ENCODE results near the gene GMPR2.

The GMPR2 gene

DNA sequence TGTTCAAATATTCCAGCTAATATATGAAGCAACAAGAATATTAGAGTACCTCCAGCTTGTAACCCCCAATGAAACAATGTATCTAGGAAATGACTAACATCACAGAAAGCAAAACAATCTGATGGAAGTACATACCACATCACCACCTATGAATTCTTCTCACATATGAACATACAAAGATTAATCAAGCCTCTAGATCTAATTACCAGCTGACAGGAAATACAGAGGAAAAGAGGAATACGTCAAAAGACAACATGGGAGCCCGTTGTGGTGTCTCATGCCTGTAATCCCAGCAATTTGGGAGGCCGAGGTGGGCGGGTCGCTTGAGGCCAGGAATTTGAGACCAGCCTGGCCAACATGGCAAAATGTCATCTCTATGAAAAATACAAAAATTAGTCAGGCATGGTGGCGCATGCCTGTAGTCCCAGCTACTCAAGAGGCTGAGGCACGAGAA, 8.1 kb upstream of the GMPR2 start:
- Histone ChIP-seq H4K8ac (ENCODE audit: low read length) (no peak overlapping the region), H3K27ac (ENCODE audit: low read length, poor library complexity, severe bottlenecking) (peak overlapping the region; percentile 74), H3K4me2 (ENCODE audit: low read length, poor library complexity, severe bottlenecking) (no peak overlapping the region), H2BK12ac (ENCODE audit: low read length in 2 of 2) (no peak overlapping the region), H3K4me3 (ENCODE audit: insufficient read depth in 1 of 2, low read depth in 1 of 2, low read length in 2 of 2) (no peak overlapping the region), H4K91ac (ENCODE audit: low read length) (no peak overlapping the region), H3K23ac (ENCODE audit: low read length in 2 of 2) (no peak overlapping the region), H2AK5ac (ENCODE audit: low read length, severe bottlenecking) (no peak overlapping the region), H3K4ac (ENCODE audit: low read depth in 1 of 2, low read length in 2 of 2) (no peak overlapping the region), H3K9ac (ENCODE audit: low read length) (peak overlapping the region; percentile 1), H2BK5ac (ENCODE audit: low read depth, low read length, poor library complexity, severe bottlenecking) (no peak overlapping the region), H3K14ac (ENCODE audit: low read length in 2 of 2) (no peak overlapping the region), H2BK15ac (ENCODE audit: low read depth, poor library complexity, severe bottlenecking) (no peak overlapping the region), H3K36me3 (ENCODE audit: control insufficient read depth in 1 of 2, insufficient read depth in 2 of 2, low read depth in 1 of 2, low read length in 2 of 2) (peaks cover 9 to 37% of the 10 kb centered on the region in 2 experiments), H3K4me1 (ENCODE audit: control insufficient read depth, insufficient read depth, low read depth, low read length) (peaks cover 5% of the 10 kb centered on the region), H3K9me3 (ENCODE audit: control insufficient read depth, low read length) (no peaks in the 10 kb centered on the region), H2AFZ (ENCODE audit: low read depth, low read length) (no peak overlapping the region), H3K79me1 (replicated peaks; ENCODE audit: low read length, poor library complexity, severe bottlenecking) (peaks cover 3% of the 10 kb centered on the region), H3K18ac (ENCODE audit: low read depth in 1 of 2, low read length in 2 of 2) (no peak overlapping the region), H3K27me3 (ENCODE audit: control insufficient read depth in 1 of 2, insufficient read depth in 1 of 2, low read length in 2 of 2) (no peaks in the 10 kb centered on the region), H2BK120ac (ENCODE audit: low read depth, low read length) (no peak overlapping the region)
- peak; percentile 40 for DNase-seq
- whole genome bisulfite sequencing = 45% methylated on average over 7 of the region's 7 CpGs

DNA sequence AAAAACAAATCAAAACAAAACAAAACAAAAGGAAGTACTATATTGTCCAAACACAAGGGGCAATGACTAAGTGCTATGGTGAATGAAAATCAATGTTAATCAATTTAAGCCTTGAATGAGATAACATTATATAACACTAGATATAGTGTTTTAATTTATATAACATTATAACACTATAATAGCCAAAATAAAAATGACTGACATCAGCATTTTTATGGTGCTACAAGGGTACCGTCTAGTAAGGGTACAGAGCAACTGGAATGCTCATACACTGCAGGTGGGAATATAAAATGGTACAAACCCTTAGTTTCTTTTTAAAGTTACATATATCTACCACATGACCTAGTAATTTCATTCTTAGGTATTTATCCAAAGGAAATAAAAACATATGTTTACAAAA, 6.3 kb upstream of the GMPR2 start:
- no peak overlapping the region for H4K91ac ChIP-seq (ENCODE audit: low read length)
- H3K4me1 ChIP-seq (ENCODE audit: control insufficient read depth, insufficient read depth, low read depth, low read length) = peaks cover 8% of the 10 kb centered on the region
- no CpG with 5 or more reads among the region's 1 CpG for WGBS
- peaks cover 9 to 38% of the 10 kb centered on the region in 2 experiments for H3K36me3 ChIP-seq (ENCODE audit: control insufficient read depth in 1 of 2, insufficient read depth in 2 of 2, low read depth in 1 of 2, low read length in 2 of 2)
- no peak overlapping the region for H3K4me2 ChIP-seq (ENCODE audit: low read length, poor library complexity, severe bottlenecking)
- no peak overlapping the region for H3K4ac ChIP-seq (ENCODE audit: low read depth in 1 of 2, low read length in 2 of 2)
- DNase-seq = no peak
- no peak overlapping the region for H3K18ac ChIP-seq (ENCODE audit: low read depth in 1 of 2, low read length in 2 of 2)
- H3K23ac ChIP-seq (ENCODE audit: low read length in 2 of 2) = no peak overlapping the region
- H3K27me3 ChIP-seq (ENCODE audit: control insufficient read depth in 1 of 2, insufficient read depth in 1 of 2, low read length in 2 of 2) = no peaks in the 10 kb centered on the region
- H2BK15ac ChIP-seq (ENCODE audit: low read depth, poor library complexity, severe bottlenecking) = no peak overlapping the region
- H2BK5ac ChIP-seq (ENCODE audit: low read depth, low read length, poor library complexity, severe bottlenecking) = no peak overlapping the region
- no peak overlapping the region for H4K8ac ChIP-seq (ENCODE audit: low read length)
- H3K27ac ChIP-seq (ENCODE audit: low read length, poor library complexity, severe bottlenecking) = no peak overlapping the region
- H3K79me1 ChIP-seq (replicated peaks; ENCODE audit: low read length, poor library complexity, severe bottlenecking) = peaks cover 3% of the 10 kb centered on the region
- no peak overlapping the region for H3K4me3 ChIP-seq (ENCODE audit: insufficient read depth in 1 of 2, low read depth in 1 of 2, low read length in 2 of 2)
- no peak overlapping the region for H3K14ac ChIP-seq (ENCODE audit: low read length in 2 of 2)
- H3K9me3 ChIP-seq (ENCODE audit: control insufficient read depth, low read length) = no peaks in the 10 kb centered on the region
- H2AK5ac ChIP-seq (ENCODE audit: low read length, severe bottlenecking) = no peak overlapping the region
- no peak overlapping the region for H2BK120ac ChIP-seq (ENCODE audit: low read depth, low read length)
- H2AFZ ChIP-seq (ENCODE audit: low read depth, low read length) = no peak overlapping the region
- H3K9ac ChIP-seq (ENCODE audit: low read length) = no peak overlapping the region
- no peak overlapping the region for H2BK12ac ChIP-seq (ENCODE audit: low read length in 2 of 2)

DNA sequence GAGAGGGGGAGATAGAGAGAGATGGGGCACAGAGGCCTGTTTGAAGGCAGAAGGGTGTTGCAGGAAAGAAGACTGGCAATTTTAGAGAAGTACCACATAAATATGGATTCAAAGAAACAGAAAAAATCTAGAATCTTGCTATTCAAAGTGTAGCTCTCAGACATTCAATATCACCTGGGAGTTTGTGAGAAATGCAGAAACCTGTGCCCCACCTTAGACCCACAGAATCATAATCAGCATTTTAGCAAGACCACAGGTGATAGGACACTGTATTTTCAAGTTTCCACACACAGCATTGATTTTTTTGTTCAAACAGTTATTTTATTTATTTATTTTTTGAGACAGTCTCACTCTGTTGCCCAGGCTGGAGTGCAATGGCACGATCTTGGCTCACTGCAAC, 3.8 kb upstream of the GMPR2 start:
- H2AK5ac ChIP-seq (ENCODE audit: low read length, severe bottlenecking) = no peak overlapping the region
- no peaks in the 10 kb centered on the region for H3K27me3 ChIP-seq (ENCODE audit: control insufficient read depth in 1 of 2, insufficient read depth in 1 of 2, low read length in 2 of 2)
- H3K4me1 ChIP-seq (ENCODE audit: control insufficient read depth, insufficient read depth, low read depth, low read length) = peaks cover 14% of the 10 kb centered on the region
- no peaks in the 10 kb centered on the region for H3K9me3 ChIP-seq (ENCODE audit: control insufficient read depth, low read length)
- H3K4me3 ChIP-seq (ENCODE audit: insufficient read depth in 1 of 2, low read depth in 1 of 2, low read length in 2 of 2) = no peak overlapping the region
- no peak overlapping the region for H4K91ac ChIP-seq (ENCODE audit: low read length)
- no peak overlapping the region for H2BK5ac ChIP-seq (ENCODE audit: low read depth, low read length, poor library complexity, severe bottlenecking)
- no peak overlapping the region for H2BK120ac ChIP-seq (ENCODE audit: low read depth, low read length)
- no peak for DNase-seq
- H3K14ac ChIP-seq (ENCODE audit: low read length in 2 of 2) = no peak overlapping the region
- no peak overlapping the region for H2BK12ac ChIP-seq (ENCODE audit: low read length in 2 of 2)
- no peak overlapping the region for H3K27ac ChIP-seq (ENCODE audit: low read length, poor library complexity, severe bottlenecking)
- peaks cover 5% of the 10 kb centered on the region for H3K79me1 ChIP-seq (replicated peaks; ENCODE audit: low read length, poor library complexity, severe bottlenecking)
- H3K9ac ChIP-seq (ENCODE audit: low read length) = no peak overlapping the region
- no peak overlapping the region for H3K4ac ChIP-seq (ENCODE audit: low read depth in 1 of 2, low read length in 2 of 2)
- no peak overlapping the region for H2AFZ ChIP-seq (ENCODE audit: low read depth, low read length)
- no peak overlapping the region for H2BK15ac ChIP-seq (ENCODE audit: low read depth, poor library complexity, severe bottlenecking)
- no peak overlapping the region for H3K4me2 ChIP-seq (ENCODE audit: low read length, poor library complexity, severe bottlenecking)
- peaks cover 9 to 38% of the 10 kb centered on the region in 2 experiments for H3K36me3 ChIP-seq (ENCODE audit: control insufficient read depth in 1 of 2, insufficient read depth in 2 of 2, low read depth in 1 of 2, low read length in 2 of 2)
- H3K18ac ChIP-seq (ENCODE audit: low read depth in 1 of 2, low read length in 2 of 2) = no peak overlapping the region
- no peak overlapping the region for H4K8ac ChIP-seq (ENCODE audit: low read length)
- no peak overlapping the region for H3K23ac ChIP-seq (ENCODE audit: low read length in 2 of 2)
- WGBS = 55% methylated on average over 1 of the region's 1 CpG

DNA sequence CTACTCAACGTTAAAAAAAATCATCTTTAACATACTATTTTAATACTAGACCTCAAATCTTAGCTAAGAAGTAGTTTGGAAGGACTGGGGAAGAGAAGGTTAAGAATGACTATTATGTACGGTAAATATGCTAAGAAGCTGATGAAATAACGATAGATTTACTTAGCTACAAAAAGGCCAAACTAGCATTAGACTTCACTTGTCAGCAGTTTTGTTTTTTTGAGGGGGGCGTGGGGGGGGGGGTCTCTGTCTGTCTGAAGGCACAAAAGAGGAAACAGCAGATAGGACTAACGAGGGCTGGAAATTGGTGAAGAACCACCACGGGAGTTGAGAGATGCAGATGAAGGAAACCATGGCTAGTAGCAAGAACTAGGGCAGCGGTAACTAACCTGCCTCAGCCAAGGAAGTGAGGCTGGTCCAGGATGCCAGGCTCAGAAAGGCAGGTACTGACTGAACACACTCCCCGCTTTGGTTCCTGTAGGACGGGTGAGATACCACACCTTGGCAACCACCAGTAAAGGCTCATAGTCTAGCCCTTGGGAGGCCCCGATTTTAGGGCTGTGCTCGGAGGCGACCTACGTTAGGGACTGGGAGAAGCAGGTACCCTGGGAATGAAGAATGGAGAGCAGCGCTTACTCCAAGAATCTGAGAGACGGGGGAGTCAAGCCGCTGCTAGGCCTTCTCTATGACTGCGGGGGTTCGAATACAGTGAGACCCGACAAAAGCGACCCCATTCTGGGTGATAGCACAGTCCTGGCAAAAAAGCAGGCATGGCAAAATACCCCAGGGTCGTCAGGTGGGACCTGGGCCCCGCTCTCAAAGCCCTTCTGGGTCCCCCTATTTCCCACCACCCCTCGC, 1.2 kb upstream of the GMPR2 start:
- 22% methylated on average over 22 of the region's 23 CpGs for WGBS
- no peak for DNase-seq
- Histone ChIP-seq H3K9me3 (ENCODE audit: control insufficient read depth, low read length) (no peaks in the 10 kb centered on the region), H3K36me3 (ENCODE audit: control insufficient read depth in 1 of 2, insufficient read depth in 2 of 2, low read depth in 1 of 2, low read length in 2 of 2) (peaks cover 14 to 51% of the 10 kb centered on the region in 2 experiments), H2AFZ (ENCODE audit: low read depth, low read length) (peak overlapping the region; percentile 18), H2BK15ac (ENCODE audit: low read depth, poor library complexity, severe bottlenecking) (no peak overlapping the region), H3K27me3 (ENCODE audit: control insufficient read depth in 1 of 2, insufficient read depth in 1 of 2, low read length in 2 of 2) (no peaks in the 10 kb centered on the region), H3K4me1 (ENCODE audit: control insufficient read depth, insufficient read depth, low read depth, low read length) (peaks cover 9% of the 10 kb centered on the region), H2BK5ac (ENCODE audit: low read depth, low read length, poor library complexity, severe bottlenecking) (no peak overlapping the region), H3K79me1 (replicated peaks; ENCODE audit: low read length, poor library complexity, severe bottlenecking) (peaks cover 14% of the 10 kb centered on the region), H3K4ac (ENCODE audit: low read depth in 1 of 2, low read length in 2 of 2) (peak overlapping the region in 1 of 2 experiments; percentile 81), H3K9ac (ENCODE audit: low read length) (peak overlapping the region; percentile 98), H3K23ac (ENCODE audit: low read length in 2 of 2) (no peak overlapping the region), H2BK12ac (ENCODE audit: low read length in 2 of 2) (no peak overlapping the region), H3K18ac (ENCODE audit: low read depth in 1 of 2, low read length in 2 of 2) (peak overlapping the region; percentile 16 to 84), H3K4me2 (ENCODE audit: low read length, poor library complexity, severe bottlenecking) (peak overlapping the region; percentile 75), H4K91ac (ENCODE audit: low read length) (peak overlapping the region; percentile 89), H2AK5ac (ENCODE audit: low read length, severe bottlenecking) (peak overlapping the region; percentile 13), H4K8ac (ENCODE audit: low read length) (peak overlapping the region; percentile 81), H2BK120ac (ENCODE audit: low read depth, low read length) (no peak overlapping the region), H3K14ac (ENCODE audit: low read length in 2 of 2) (no peak overlapping the region), H3K27ac (ENCODE audit: low read length, poor library complexity, severe bottlenecking) (peak overlapping the region; percentile 99), H3K4me3 (ENCODE audit: insufficient read depth in 1 of 2, low read depth in 1 of 2, low read length in 2 of 2) (peak overlapping the region; percentile 83 to 99)

Measured in mesenchymal stem cell (in vitro differentiated cells and primary cell).